OCI-LY7 (cell line): ENCODE results near the gene TSPAN5. TPM values are rescaled to one million over a fixed set of nuclear protein-coding genes. Genes with fewer than 3 reads are reported as not detected.

ENCODE experiments used
- BruUV-seq: library from RNA; stranded (reverse); fragments of 400-500 nt; replicated peaks from 2 replicates; lab custom pipeline; 2021; lab: Mats Ljungman, UMichigan
- CTCF ChIA-PET: fragments of 300-600 bp; sonication (Branson Sonifier 250); formaldehyde crosslinking; loops from one replicate; lab custom pipeline; 2022; ENCODE audit warnings: antibody characterized with exemption; ENCODE audit not compliant: unreplicated experiment; lab: Charles Lee
- POLR2A ChIA-PET: fragments of 300-600 bp; sonication (Branson Sonifier 250); formaldehyde crosslinking; loops from one replicate; lab custom pipeline; 2022; ENCODE audit warnings: antibody characterized with exemption; lab: Charles Lee
- DNase-seq: peaks from one replicate; pipeline ENCODE4 v3.0.0-alpha.2; 2015; ENCODE audit warnings: low spot score
- H2AFZ ChIP-seq: fragments of 200-600 bp; sonication (generic), shearing (Covaris generic); 2 replicates; pipeline ENCODE4 v1.6.1; 2014; ENCODE audit warnings: mild to moderate bottlenecking, antibody characterized with exemption, low read length, moderate library complexity
- H3K27ac ChIP-seq: fragments of 200-600 bp; sonication (generic); 2 replicates; pipeline ENCODE4 v1.5.1; 2014; ENCODE audit warnings: mixed run types, low read depth, mild to moderate bottlenecking, moderate library complexity, low read length, inconsistent platforms; ENCODE audit not compliant: poor library complexity, severe bottlenecking
- H3K36me3 ChIP-seq: fragments of 200-600 bp; sonication (generic); 2 replicates; pipeline ENCODE4 v1.6.1; 2014; ENCODE audit warnings: mild to moderate bottlenecking, antibody characterized with exemption, low read length, moderate library complexity, mixed read lengths; ENCODE audit not compliant: insufficient read depth
- H3K4me1 ChIP-seq: fragments of 200-600 bp; sonication (generic); 2 replicates; pipeline ENCODE4 v1.5.1; 2014; ENCODE audit warnings: mild to moderate bottlenecking, low read length; ENCODE audit not compliant: insufficient read depth, poor library complexity, severe bottlenecking
- H3K4me2 ChIP-seq: fragments of 200-600 bp; sonication (generic); 2 replicates; pipeline ENCODE4 v1.6.1; 2014; ENCODE audit warnings: mild to moderate bottlenecking, low read length
- H3K4me3 ChIP-seq: fragments of 200-600 bp; sonication (generic); 2 replicates; pipeline ENCODE4 v1.5.1; 2014; ENCODE audit warnings: mild to moderate bottlenecking, low read depth, low read length; ENCODE audit not compliant: poor library complexity, severe bottlenecking
- H3K79me2 ChIP-seq: fragments of 200-600 bp; sonication (generic); 2 replicates; pipeline ENCODE4 v1.6.1; 2016; ENCODE audit warnings: low read depth, mild to moderate bottlenecking, low read length, moderate library complexity, mixed read lengths; ENCODE audit not compliant: insufficient read depth
- H3K9me2 ChIP-seq: fragments of 200-600 bp; sonication (generic); 2 replicates; pipeline ENCODE4 v1.6.1; 2016; ENCODE audit warnings: mild to moderate bottlenecking, low read length, mixed read lengths; ENCODE audit not compliant: insufficient read depth
- H3K9me3 ChIP-seq: fragments of 200-600 bp; sonication (generic); 2 replicates; pipeline ENCODE4 v1.6.1; 2014; ENCODE audit warnings: mild to moderate bottlenecking, mixed run types, low read length, mixed read lengths
- H4K20me1 ChIP-seq: fragments of 200-600 bp; sonication (generic); 2 replicates; pipeline ENCODE4 v1.6.1; 2014; ENCODE audit warnings: mild to moderate bottlenecking, antibody characterized with exemption, low read length, moderate library complexity, mixed read lengths; ENCODE audit not compliant: insufficient read depth
- CTCF ChIP-seq: fragments of 200-600 bp; sonication (generic); conservative IDR thresholded peaks from 2 replicates; pipeline ENCODE4 v1.5.1; 2014; ENCODE audit warnings: mild to moderate bottlenecking, antibody characterized with exemption, low read length, moderate library complexity, mixed read lengths
- EZH2phosphoT487 ChIP-seq: fragments of 200-600 bp; sonication (generic); IDR thresholded peaks from 2 replicates; pipeline ENCODE4 v1.6.1; 2018; ENCODE audit warnings: low read depth, borderline replicate concordance, mild to moderate bottlenecking, mixed run types, antibody characterized with exemption, low read length, moderate library complexity, mixed read lengths
- intact Hi-C: fragments of 100-400 bp; cut with micrococcal nuclease; formaldehyde crosslinking; loops from one replicate; pipeline ENCODE4 v1.10.0; 2022; ENCODE audit not compliant: unreplicated experiment
- total RNA-seq, 2 experiments: library from RNA; depleted of rRNA in 1 of 2; stranded (reverse); fragments of >200 nt in 1 of 2; shearing (Covaris generic) in 1 of 2; gene quantifications; 2 replicates each; pipeline ENCODE4 v1.2.3, GENCODE V29; 2014 to 2022

The TSPAN5 gene
- total RNA-seq, 2 experiments from 2014 or later, result not detected

- intact Hi-C loops, result no loop called here
- H3K79me2 ChIP-seq, result no peaks in the 10 kb centered on the region
- ChIA-PET CTCF (interaction anchor here (1.0 kb wide), 1 partner anchor 17 kb away, joined by 3 read pairs; no protein-coding TSS in a partner anchor), POLR2A (interaction anchor here (0.5 kb wide), 1 partner anchor 176 kb away, joined by 3 read pairs; no protein-coding TSS in a partner anchor)
- no TSS peak for BruUV-seq
- H3K9me2 ChIP-seq, result no peaks in the 10 kb centered on the region
- no peak overlapping the region for H3K4me3 ChIP-seq
- no peaks in the 10 kb centered on the region for H3K36me3 ChIP-seq
- no peaks in the 10 kb centered on the region for H4K20me1 ChIP-seq
- no peak for TF ChIP-seq CTCF
- no peak for TF ChIP-seq EZH2phosphoT487
- no peak overlapping the region for H3K27ac ChIP-seq
- H2AFZ ChIP-seq, result no peak overlapping the region
- no peaks in the 10 kb centered on the region for H3K9me3 ChIP-seq
- H3K4me2 ChIP-seq, result no peak overlapping the region
- DNase-seq, result no peak
- H3K4me1 ChIP-seq, result no peaks in the 10 kb centered on the region
These were observed 145.5 kb downstream of the TSPAN5 start for GRCh38 chr4:98512918-98513317.

- H3K4me2 ChIP-seq, result no peak overlapping the region
- BruUV-seq, result no TSS peak
- POLR2A ChIA-PET, result no interaction called here
- CTCF ChIA-PET, result no interaction called here
- H3K9me3 ChIP-seq, result no peaks in the 10 kb centered on the region
- H3K9me2 ChIP-seq, result no peaks in the 10 kb centered on the region
- no peak overlapping the region for H3K4me3 ChIP-seq
- TF ChIP-seq EZH2phosphoT487 (no peak), CTCF (no peak)
- H3K36me3 ChIP-seq, result no peaks in the 10 kb centered on the region
- H3K4me1 ChIP-seq, result no peaks in the 10 kb centered on the region
- DNase-seq, result no peak
- H4K20me1 ChIP-seq, result no peaks in the 10 kb centered on the region
- H3K27ac ChIP-seq, result no peak overlapping the region
- no peaks in the 10 kb centered on the region for H3K79me2 ChIP-seq
- no peak overlapping the region for H2AFZ ChIP-seq
- intact Hi-C loops, result no loop called here
These were observed 147.5 kb downstream of the TSPAN5 start for GRCh38 chr4:98510757-98511517.

- DNase-seq, result no peak
- H3K79me2 ChIP-seq, result no peaks in the 10 kb centered on the region
- no TSS peak for BruUV-seq
These were observed 148.1 kb downstream of the TSPAN5 start for GRCh38 chr4:98510340-98510739.

More at GRCh38 chr4:98510340-98510739, 148.1 kb downstream of the TSPAN5 start:
- intact Hi-C loops, result no loop called here
- Histone ChIP-seq H3K4me3 (no peak overlapping the region), H4K20me1 (no peaks in the 10 kb centered on the region), H2AFZ (no peak overlapping the region), H3K4me2 (no peak overlapping the region), H3K27ac (no peak overlapping the region), H3K9me3 (no peaks in the 10 kb centered on the region), H3K36me3 (no peaks in the 10 kb centered on the region), H3K9me2 (no peaks in the 10 kb centered on the region), H3K4me1 (no peaks in the 10 kb centered on the region)
- CTCF ChIA-PET, result no interaction called here
- POLR2A ChIA-PET, result no interaction called here
- TF ChIP-seq EZH2phosphoT487, result no peak
- TF ChIP-seq CTCF, result no peak
